Naive thymus-derived CD8-positive, alpha-beta T cell (primary cell): ENCODE results near the gene CCIN. TPM values are rescaled to one million over a fixed set of nuclear protein-coding genes. Genes with fewer than 3 reads are reported as not detected.

ENCODE experiments used
- ATAC-seq, 2 donors: fragments of 150-1000 bp; cut with Tn5 transposase in 1 of 2; sonication (Bioruptor Pico), chemical (Tn5 transposase) in 1 of 2; 1 replicate in 1 of 2; 2 replicates in 1 of 2; pipeline ENCODE4 v1.10.0; 2021; ENCODE audit warnings: mild to moderate bottlenecking in 2 of 2, moderate library complexity in 2 of 2
- POLR2A ChIA-PET: fragments of 350-600 bp; sonication (Branson Sonifier 250); formaldehyde crosslinking; loops from one replicate; lab custom pipeline; 2021; ENCODE audit warnings: antibody characterized with exemption; lab: Charles Lee
- DNase-seq, 10 donors: peaks; one replicate each; pipeline versions ENCODE4 v3.0.0 to v3.0.0-alpha.2; 2020 to 2022
- H3K27ac Mint-ChIP-seq, 10 donors: one replicate each; pipeline ENCODE4 v1.8.0; 2020 to 2022; ENCODE audit warnings: mild to moderate bottlenecking in 10 of 10, mixed read lengths in 10 of 10, moderate library complexity in 4 of 10, inconsistent platforms in 1 of 10
- H3K27me3 Mint-ChIP-seq, 5 donors: one replicate each; pipeline ENCODE4 v1.8.0; 2021 to 2022; ENCODE audit warnings: mixed read lengths in 5 of 5
- H3K36me3 Mint-ChIP-seq, 3 donors: one replicate each; pipeline ENCODE4 v1.8.0; 2020 to 2022; ENCODE audit warnings: mixed read lengths in 3 of 3, mild to moderate bottlenecking in 2 of 3, inconsistent platforms in 1 of 3
- H3K4me1 Mint-ChIP-seq, 4 donors: one replicate each; pipeline ENCODE4 v1.8.0; 2021 to 2022; ENCODE audit warnings: mixed read lengths in 4 of 4
- H3K4me3 Mint-ChIP-seq, 10 donors: one replicate each; pipeline ENCODE4 v1.8.0; 2020 to 2022; ENCODE audit warnings: mild to moderate bottlenecking in 10 of 10, mixed read lengths in 10 of 10, moderate library complexity in 6 of 10, inconsistent platforms in 1 of 10
- H3K9me3 Mint-ChIP-seq, 9 donors: one replicate each; pipeline ENCODE4 v1.8.0; 2020 to 2022; ENCODE audit warnings: mixed read lengths in 9 of 9, mild to moderate bottlenecking in 3 of 9, inconsistent platforms in 1 of 9, moderate library complexity in 1 of 9
- polyA plus RNA-seq, 3 donors: library from polyadenylated mRNA; unstranded; fragments of 300-500 nt; fragmentation: Illumina TruSeq; gene quantifications; one replicate each; pipeline ENCODE4 v1.2.3, GENCODE V29; 2021
- total RNA-seq, 8 experiments: library from RNA in 2 of 8; stranded (reverse) in 2 of 8; gene quantifications; one replicate each; pipeline ENCODE4 v1.2.3 and lab custom pipeline; 2021 to 2026

Gene CCIN
- total and polyA plus RNA-seq, 5 experiments from 2014 or later, result 0.09 to 0.19 TPM; not detected in 3

- Mint-ChIP-seq H3K36me3 (peaks cover 0 to 53% (median 5%) of the 10 kb centered on the region in 3 donors), H3K4me3 (peak overlapping the region in 5 of 10 donors; percentile 20 to 52 (median 35)), H3K27me3 (peaks cover 0 to 2% (median 0%) of the 10 kb centered on the region in 5 donors), H3K9me3 (no peaks in the 10 kb centered on the region), H3K27ac (peak overlapping the region in 9 of 10 donors; percentile 2 to 95 (median 53)), H3K4me1 (peaks cover 35 to 62% (median 54%) of the 10 kb centered on the region in 4 donors)
- DNase-seq, result no peak
- no peak for ATAC-seq
- POLR2A ChIA-PET, result interaction anchor here (0.5 to 1.4 kb wide), 3 partner anchors 28 to 1180 kb away, joined by 3 read pairs; no protein-coding TSS in a partner anchor
These were observed 25.3 kb downstream of the CCIN start for GRCh38 chr9:36194326-36195000.

GRCh38 chr9:36204906-36205547 lies 35.8 kb downstream of the CCIN start:
- no peaks in the 10 kb centered on the region for H3K9me3 Mint-ChIP-seq
- ATAC-seq (no peak), DNase-seq (no peak)
- H3K4me1 Mint-ChIP-seq, result peaks cover 20 to 46% (median 36%) of the 10 kb centered on the region in 4 donors
- no peaks in the 10 kb centered on the region for H3K27me3 Mint-ChIP-seq
- H3K27ac Mint-ChIP-seq, result peak overlapping the region in 2 of 10 donors; percentile 14 to 32
- H3K4me3 Mint-ChIP-seq, result no peak overlapping the region
- POLR2A ChIA-PET, result no interaction called here
- peaks cover 3 to 95% (median 28%) of the 10 kb centered on the region in 3 donors for H3K36me3 Mint-ChIP-seq

DNA sequence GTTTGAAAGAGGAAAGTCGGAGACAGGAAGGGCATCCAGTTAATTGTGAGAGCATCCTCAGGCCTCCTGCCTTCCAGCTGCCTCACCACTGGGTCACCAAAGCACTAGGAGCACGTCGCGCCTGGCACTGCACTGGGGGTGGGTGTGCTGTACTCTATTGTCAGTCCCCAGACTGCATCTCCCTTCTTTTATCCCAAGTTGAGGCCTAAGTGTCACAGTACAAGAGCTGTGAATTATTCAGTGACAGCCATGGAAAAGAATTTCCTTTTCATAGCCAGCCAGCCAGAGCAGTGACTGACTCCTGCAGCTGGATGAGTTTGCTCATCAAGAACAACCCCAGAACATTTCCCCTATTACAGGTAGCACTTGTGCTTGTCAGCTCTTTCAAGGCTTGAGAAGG lies 37.8 kb downstream of the CCIN start:
- peaks cover 3 to 96% (median 28%) of the 10 kb centered on the region in 3 donors for H3K36me3 Mint-ChIP-seq
- H3K4me1 Mint-ChIP-seq, result peaks cover 29 to 62% (median 47%) of the 10 kb centered on the region in 4 donors
- H3K27ac Mint-ChIP-seq, result peak overlapping the region in 9 of 10 donors; percentile 44 to 89 (median 72)
- no peak overlapping the region for H3K4me3 Mint-ChIP-seq
- POLR2A ChIA-PET, result interaction anchor here (0.6 to 0.9 kb wide), 2 partner anchors 8 to 164 kb away, joined by 4 to 7 read pairs; no protein-coding TSS in a partner anchor
- no peak for DNase-seq
- H3K27me3 Mint-ChIP-seq, result no peaks in the 10 kb centered on the region
- H3K9me3 Mint-ChIP-seq, result no peaks in the 10 kb centered on the region
- ATAC-seq, result no peak

- POLR2A ChIA-PET, result interaction anchor here (0.6 to 1.9 kb wide), 3 partner anchors 9 to 163 kb away, joined by 4 to 7 read pairs (median 5); partner anchors contain the start of gene CLTA
- H3K27ac Mint-ChIP-seq, result peak overlapping the region in 9 of 10 donors; percentile 15 to 89 (median 74)
- ATAC-seq, result no peak
- H3K9me3 Mint-ChIP-seq, result no peaks in the 10 kb centered on the region
- peaks cover 0 to 96% (median 23%) of the 10 kb centered on the region in 3 donors for H3K36me3 Mint-ChIP-seq
- H3K27me3 Mint-ChIP-seq, result no peaks in the 10 kb centered on the region
- H3K4me1 Mint-ChIP-seq, result peaks cover 29 to 60% (median 47%) of the 10 kb centered on the region in 4 donors
- H3K4me3 Mint-ChIP-seq, result peak overlapping the region in 2 of 10 donors; percentile 5 to 47
- DNase-seq, result no peak
These were observed 38.4 kb downstream of the CCIN start for GRCh38 chr9:36207546-36208012.

DNA sequence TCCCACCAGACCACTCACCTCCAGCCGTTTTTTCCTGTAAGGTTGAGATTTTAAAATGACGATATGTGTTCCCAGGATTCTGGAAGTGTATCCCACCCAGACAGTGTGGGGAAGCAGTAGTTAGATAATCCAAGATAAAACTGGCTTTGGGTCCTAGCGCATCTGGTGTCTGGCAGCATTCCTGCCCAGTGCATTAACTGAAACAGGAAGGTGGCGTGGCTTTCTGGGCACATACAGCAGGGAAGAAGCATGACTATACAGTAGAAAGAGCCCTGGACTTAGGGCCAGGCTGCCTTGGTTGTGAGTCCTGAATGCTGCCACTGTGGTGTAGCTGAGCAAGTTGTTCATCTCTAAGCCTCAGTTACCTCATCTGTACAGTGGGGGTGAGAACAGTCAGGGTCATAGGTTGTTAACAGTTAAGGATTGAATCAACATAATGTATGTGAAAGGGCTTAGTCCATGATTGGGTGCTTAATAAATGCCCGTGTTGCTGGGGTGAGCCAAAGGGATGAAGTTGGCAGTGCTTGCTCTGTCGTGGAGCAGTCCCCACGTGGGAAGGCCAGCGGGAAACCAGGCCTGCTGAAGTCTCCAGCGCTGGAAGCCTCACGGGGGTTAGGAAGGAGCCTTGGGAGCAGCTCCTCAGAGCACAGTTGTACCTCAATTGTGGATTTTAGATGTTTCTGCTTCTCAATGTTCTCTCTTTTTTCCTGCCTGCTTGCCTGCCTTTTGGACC lies 39.5 kb downstream of the CCIN start:
- POLR2A ChIA-PET, result interaction anchor here (1.9 kb wide), 1 partner anchor 18 kb away, joined by 5 read pairs; the partner anchor contains the start of gene CLTA
- no peak for DNase-seq

DNA sequence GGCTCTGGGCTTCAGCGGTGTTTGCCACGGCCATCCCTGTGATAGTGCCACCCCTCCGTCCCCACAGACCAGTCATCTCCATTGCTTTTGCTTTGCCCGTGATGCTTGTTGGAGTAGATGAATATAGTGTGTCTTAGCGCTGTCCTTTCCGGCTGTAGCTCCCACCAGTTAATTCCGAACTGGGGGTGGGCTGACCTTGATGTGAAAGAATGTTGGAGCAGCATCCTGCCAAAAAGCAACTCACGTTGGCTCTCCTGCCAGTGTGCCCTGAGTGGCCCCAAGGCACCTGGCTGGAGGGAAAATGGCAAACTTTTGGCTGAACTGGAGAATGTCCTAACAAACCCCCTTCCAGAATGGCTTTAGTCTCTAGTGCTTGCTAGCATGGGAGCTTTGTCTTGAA lies 41.5 kb downstream of the CCIN start:
- Mint-ChIP-seq H3K27me3 (no peaks in the 10 kb centered on the region), H3K4me3 (no peak overlapping the region), H3K4me1 (peaks cover 34 to 76% (median 55%) of the 10 kb centered on the region in 4 donors), H3K27ac (peak overlapping the region in 6 of 10 donors; percentile 11 to 80 (median 58)), H3K9me3 (no peaks in the 10 kb centered on the region), H3K36me3 (peaks cover 0 to 92% (median 10%) of the 10 kb centered on the region in 3 donors)
- no peak for DNase-seq
- ATAC-seq, result no peak
- POLR2A ChIA-PET, result no interaction called here

More for the DNA sequence above, 39.5 kb downstream of the CCIN start:
- H3K9me3 Mint-ChIP-seq, result no peaks in the 10 kb centered on the region
- H3K36me3 Mint-ChIP-seq, result peaks cover 0 to 96% (median 23%) of the 10 kb centered on the region in 3 donors
- no peak for ATAC-seq
- H3K4me1 Mint-ChIP-seq, result peaks cover 34 to 66% (median 50%) of the 10 kb centered on the region in 4 donors
- H3K27ac Mint-ChIP-seq, result peak overlapping the region in 9 of 10 donors; percentile 15 to 84 (median 70)
- peak overlapping the region in 1 of 10 donors; percentile 54 for H3K4me3 Mint-ChIP-seq
- no peaks in the 10 kb centered on the region for H3K27me3 Mint-ChIP-seq

DNA sequence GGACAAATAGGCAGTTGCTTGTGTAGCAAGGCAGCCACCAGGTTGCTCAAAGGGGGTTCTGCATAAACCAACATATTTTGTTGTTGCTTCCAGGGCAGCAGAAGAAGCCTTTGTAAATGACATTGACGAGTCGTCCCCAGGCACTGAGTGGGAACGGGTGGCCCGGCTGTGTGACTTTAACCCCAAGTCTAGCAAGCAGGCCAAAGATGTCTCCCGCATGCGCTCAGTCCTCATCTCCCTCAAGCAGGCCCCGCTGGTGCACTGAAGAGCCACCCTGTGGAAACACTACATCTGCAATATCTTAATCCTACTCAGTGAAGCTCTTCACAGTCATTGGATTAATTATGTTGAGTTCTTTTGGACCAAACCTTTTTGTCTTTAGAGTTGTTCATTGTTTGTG lies 42.3 kb downstream of the CCIN start:
- POLR2A ChIA-PET, result interaction anchor here (0.8 kb wide), 1 partner anchor 21 kb away, joined by 3 read pairs; no protein-coding TSS in a partner anchor

DNA sequence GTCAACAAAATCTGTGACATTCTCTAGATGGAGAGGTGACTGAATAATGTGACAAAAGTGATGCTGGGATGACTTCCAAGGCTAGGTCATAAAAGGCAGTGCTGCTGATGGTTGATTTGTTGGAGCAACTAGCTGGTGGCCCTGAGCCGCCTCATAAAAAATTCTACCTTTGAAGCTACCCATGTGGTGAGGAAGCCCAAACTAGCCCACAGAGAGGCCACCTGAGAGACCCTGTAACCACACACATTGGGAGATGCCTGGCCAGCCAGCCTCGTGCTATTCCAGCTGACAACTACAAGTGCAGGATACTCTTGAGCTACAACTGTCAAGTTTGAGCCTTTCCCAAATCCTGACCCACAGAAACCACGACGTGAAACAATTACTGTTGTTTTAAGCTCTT lies 44.2 kb downstream of the CCIN start:
- H3K9me3 Mint-ChIP-seq, result no peaks in the 10 kb centered on the region
- peaks cover 0 to 91% (median 8%) of the 10 kb centered on the region in 3 donors for H3K36me3 Mint-ChIP-seq
- peaks cover 35 to 67% (median 55%) of the 10 kb centered on the region in 4 donors for H3K4me1 Mint-ChIP-seq
- POLR2A ChIA-PET, result interaction anchor here (0.5 kb wide), 1 partner anchor 48 kb away, joined by 6 read pairs; no protein-coding TSS in a partner anchor
- H3K27ac Mint-ChIP-seq, result peak overlapping the region in 5 of 10 donors; percentile 4 to 69 (median 35)
- DNase-seq, result no peak
- H3K27me3 Mint-ChIP-seq, result no peaks in the 10 kb centered on the region
- H3K4me3 Mint-ChIP-seq, result no peak overlapping the region
- ATAC-seq, result no peak

More for the DNA sequence above, 42.3 kb downstream of the CCIN start:
- ATAC-seq (no peak), DNase-seq (no peak)
- peaks cover 38 to 75% (median 58%) of the 10 kb centered on the region in 4 donors for H3K4me1 Mint-ChIP-seq
- no peaks in the 10 kb centered on the region for H3K27me3 Mint-ChIP-seq
- peaks cover 0 to 91% (median 8%) of the 10 kb centered on the region in 3 donors for H3K36me3 Mint-ChIP-seq
- no peaks in the 10 kb centered on the region for H3K9me3 Mint-ChIP-seq
- H3K27ac Mint-ChIP-seq, result peak overlapping the region in 5 of 10 donors; percentile 43 to 80 (median 75)
- H3K4me3 Mint-ChIP-seq, result no peak overlapping the region

DNA sequence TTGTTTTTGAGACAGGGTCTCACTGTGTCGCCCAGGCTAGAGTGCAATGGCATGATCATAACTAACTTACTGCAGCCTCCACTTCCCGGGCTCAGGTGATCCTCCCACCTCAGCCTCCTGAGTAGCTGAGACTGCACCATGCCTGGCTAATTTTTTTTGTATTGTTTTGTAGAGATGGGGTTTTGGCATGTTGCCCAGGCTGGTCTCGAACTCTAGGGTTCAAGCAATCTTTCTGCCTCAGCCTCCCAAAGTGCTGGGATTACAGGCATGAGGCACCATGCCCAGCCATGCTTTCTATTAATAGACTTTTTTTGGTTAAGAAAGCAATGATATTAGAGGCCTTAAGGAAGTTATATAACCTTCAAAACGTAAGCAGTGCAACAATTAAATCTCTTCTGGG lies 44.8 kb downstream of the CCIN start:
- Mint-ChIP-seq H3K27ac (peak overlapping the region in 6 of 10 donors; percentile 19 to 68 (median 46)), H3K4me3 (no peak overlapping the region), H3K27me3 (no peaks in the 10 kb centered on the region), H3K4me1 (peaks cover 34 to 67% (median 54%) of the 10 kb centered on the region in 4 donors), H3K9me3 (no peaks in the 10 kb centered on the region), H3K36me3 (peaks cover 0 to 93% (median 8%) of the 10 kb centered on the region in 3 donors)
- ATAC-seq, result no peak
- POLR2A ChIA-PET, result no interaction called here
- no peak for DNase-seq

- H3K9me3 Mint-ChIP-seq, result no peaks in the 10 kb centered on the region
- no peaks in the 10 kb centered on the region for H3K27me3 Mint-ChIP-seq
- no peak overlapping the region for H3K4me3 Mint-ChIP-seq
- peaks cover 0 to 93% (median 5%) of the 10 kb centered on the region in 3 donors for H3K36me3 Mint-ChIP-seq
- POLR2A ChIA-PET, result no interaction called here
- ATAC-seq, result no peak
- peaks cover 31 to 65% (median 52%) of the 10 kb centered on the region in 4 donors for H3K4me1 Mint-ChIP-seq
- peak overlapping the region in 6 of 10 donors; percentile 2 to 75 (median 45) for H3K27ac Mint-ChIP-seq
- no peak for DNase-seq
These were observed 45.4 kb downstream of the CCIN start for GRCh38 chr9:36214571-36214970.

DNA sequence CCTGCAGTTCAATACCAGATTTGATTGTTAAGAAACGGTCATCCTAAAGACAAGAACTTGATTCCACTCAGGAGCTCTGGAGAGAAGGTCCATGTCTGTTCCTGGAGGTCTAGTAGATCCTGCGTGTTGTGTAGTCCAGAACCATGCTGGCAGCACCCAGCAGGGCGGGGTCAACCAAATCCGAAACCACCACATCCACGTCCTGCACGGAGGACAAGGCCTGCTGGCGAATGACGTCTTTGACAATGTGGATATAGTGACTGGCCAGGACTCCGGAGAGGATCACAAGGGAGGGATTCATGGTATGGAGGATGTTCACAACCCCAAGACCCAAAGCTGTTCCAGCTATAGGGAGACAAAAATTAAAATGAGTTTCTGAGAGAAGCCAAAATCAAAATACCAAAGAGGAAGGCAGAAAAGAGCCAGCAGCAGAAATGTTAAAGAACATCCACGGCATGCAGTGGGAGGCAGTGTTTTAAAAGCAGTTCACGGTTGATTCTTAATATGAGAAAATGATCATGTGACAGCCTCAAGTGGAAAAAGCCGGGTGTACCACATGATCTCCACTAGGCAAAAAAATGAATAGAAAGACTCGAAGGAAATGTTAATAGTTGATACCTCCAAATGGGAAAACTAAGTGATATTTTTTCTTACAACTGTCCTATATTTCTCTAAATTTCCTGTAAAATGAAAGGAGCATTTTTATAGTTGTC lies 48.2 kb downstream of the CCIN start:
- Mint-ChIP-seq H3K36me3 (peaks cover 6 to 91% (median 12%) of the 10 kb centered on the region in 3 donors), H3K4me1 (peaks cover 22 to 47% (median 37%) of the 10 kb centered on the region in 4 donors), H3K27ac (peak overlapping the region in 9 of 10 donors; percentile 2 to 86 (median 45)), H3K27me3 (no peaks in the 10 kb centered on the region), H3K9me3 (peaks cover 0 to 3% (median 0%) of the 10 kb centered on the region in 9 donors), H3K4me3 (no peak overlapping the region)
- POLR2A ChIA-PET, result no interaction called here
- no peak for ATAC-seq
- no peak for DNase-seq
